HEK293 (cell line): Measurements from ENCODE around the gene SHISA5.

Source experiments
- OVOL3 ChIP-seq: fragments of 450-650 bp; formaldehyde crosslinking; IDR thresholded peaks from 2 replicates; pipeline ENCODE4 v1.5.1; 2016; ENCODE audit warnings: missing biosample characterization, missing genetic modification characterization
- ZBTB1 ChIP-seq: fragments of 450-650 bp; formaldehyde crosslinking; IDR thresholded peaks from 2 replicates; pipeline ENCODE4 v1.5.1; 2016; ENCODE audit warnings: missing biosample characterization, missing genetic modification characterization
- ZBTB21 ChIP-seq: fragments of 450-650 bp; formaldehyde crosslinking; IDR thresholded peaks from 2 replicates; pipeline ENCODE4 v1.5.1; 2017; ENCODE audit warnings: missing biosample characterization, missing genetic modification characterization
- ZFP41 ChIP-seq: fragments of 450-650 bp; formaldehyde crosslinking; IDR thresholded peaks from 2 replicates; pipeline ENCODE4 v1.5.1; 2016; ENCODE audit warnings: missing biosample characterization, missing genetic modification characterization, borderline replicate concordance
- ZNF169 ChIP-seq: fragments of 450-650 bp; formaldehyde crosslinking; IDR thresholded peaks from 2 replicates; pipeline ENCODE4 v1.5.1; 2016; ENCODE audit warnings: missing biosample characterization, missing genetic modification characterization
- ZNF274 ChIP-seq, 2 experiments: fragments of 200-500 bp in 1 of 2; fragments of 450-650 bp in 1 of 2; sonication (Bioruptor generic) in 1 of 2; formaldehyde crosslinking in 1 of 2; IDR thresholded peaks; 2 replicates each; pipeline versions ENCODE4 v1.5.1 to v1.6.1; 2014 to 2016; ENCODE audit warnings: borderline replicate concordance in 1 of 2, inconsistent platforms in 1 of 2, low read length in 1 of 2, missing biosample characterization in 1 of 2, missing genetic modification characterization in 1 of 2
- ZNF792 ChIP-seq: fragments of 450-650 bp; formaldehyde crosslinking; IDR thresholded peaks from 2 replicates; pipeline ENCODE4 v1.5.1; 2016; ENCODE audit warnings: missing biosample characterization, missing genetic modification characterization
- TF ChIP-seq, protein P1 (sequence below): fragments of 450-650 bp; formaldehyde crosslinking; IDR thresholded peaks from 2 replicates; pipeline ENCODE4 v1.5.1; 2016; ENCODE audit warnings: missing biosample characterization, missing genetic modification characterization
- TF ChIP-seq, protein P2 (sequence below): sonication (generic); formaldehyde crosslinking; IDR thresholded peaks from 2 replicates; pipeline ENCODE4 v1.8.1; 2022; ENCODE audit warnings: mild to moderate bottlenecking, moderate library complexity, missing genetic modification reagents

DNA sequence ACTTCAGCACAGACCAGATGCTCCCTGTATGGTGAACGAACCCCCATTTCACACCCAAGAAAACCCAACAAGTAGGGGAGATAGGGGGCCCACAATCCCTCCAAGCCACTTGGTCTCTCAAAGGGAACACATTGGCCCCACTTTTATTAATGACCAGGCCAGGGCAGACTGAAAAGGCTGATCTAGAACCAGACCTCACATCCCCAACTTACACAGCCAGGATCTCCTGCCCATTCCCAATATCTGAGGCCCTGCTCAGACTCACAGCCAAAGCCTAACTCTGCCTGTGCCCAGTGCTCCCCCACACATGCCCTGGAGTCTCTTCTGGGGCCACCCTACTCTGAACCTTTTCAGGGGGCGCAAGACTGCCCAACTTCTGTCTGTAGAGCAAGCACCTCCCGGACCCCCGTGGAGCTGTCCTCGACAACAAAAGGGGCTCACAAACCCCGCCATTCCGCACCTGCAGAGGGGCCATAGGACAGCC lies 75.8 kb downstream of the SHISA5 start:
- TF ChIP-seq ZNF274 (IDR thresholded peaks at IDR 0.05; ENCODE audit: low read length) (no peak), ZNF274 (tag by site-specific recombination; IDR thresholded peaks at IDR 0.05; ENCODE audit: borderline replicate concordance) (no peak), ZNF792 (tag by site-specific recombination) (no peak), ZNF169 (tag by site-specific recombination) (no peak), ZFP41 (tag by site-specific recombination) (no peak), ZBTB1 (tag by site-specific recombination) (no peak), OVOL3 (tag by site-specific recombination) (no peak), ZBTB21 (tag by site-specific recombination) (no peak)
- TF ChIP-seq, protein P1, sequence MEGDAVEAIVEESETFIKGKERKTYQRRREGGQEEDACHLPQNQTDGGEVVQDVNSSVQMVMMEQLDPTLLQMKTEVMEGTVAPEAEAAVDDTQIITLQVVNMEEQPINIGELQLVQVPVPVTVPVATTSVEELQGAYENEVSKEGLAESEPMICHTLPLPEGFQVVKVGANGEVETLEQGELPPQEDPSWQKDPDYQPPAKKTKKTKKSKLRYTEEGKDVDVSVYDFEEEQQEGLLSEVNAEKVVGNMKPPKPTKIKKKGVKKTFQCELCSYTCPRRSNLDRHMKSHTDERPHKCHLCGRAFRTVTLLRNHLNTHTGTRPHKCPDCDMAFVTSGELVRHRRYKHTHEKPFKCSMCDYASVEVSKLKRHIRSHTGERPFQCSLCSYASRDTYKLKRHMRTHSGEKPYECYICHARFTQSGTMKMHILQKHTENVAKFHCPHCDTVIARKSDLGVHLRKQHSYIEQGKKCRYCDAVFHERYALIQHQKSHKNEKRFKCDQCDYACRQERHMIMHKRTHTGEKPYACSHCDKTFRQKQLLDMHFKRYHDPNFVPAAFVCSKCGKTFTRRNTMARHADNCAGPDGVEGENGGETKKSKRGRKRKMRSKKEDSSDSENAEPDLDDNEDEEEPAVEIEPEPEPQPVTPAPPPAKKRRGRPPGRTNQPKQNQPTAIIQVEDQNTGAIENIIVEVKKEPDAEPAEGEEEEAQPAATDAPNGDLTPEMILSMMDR (tag by site-specific recombination), result no peak
- TF ChIP-seq, protein P2, sequence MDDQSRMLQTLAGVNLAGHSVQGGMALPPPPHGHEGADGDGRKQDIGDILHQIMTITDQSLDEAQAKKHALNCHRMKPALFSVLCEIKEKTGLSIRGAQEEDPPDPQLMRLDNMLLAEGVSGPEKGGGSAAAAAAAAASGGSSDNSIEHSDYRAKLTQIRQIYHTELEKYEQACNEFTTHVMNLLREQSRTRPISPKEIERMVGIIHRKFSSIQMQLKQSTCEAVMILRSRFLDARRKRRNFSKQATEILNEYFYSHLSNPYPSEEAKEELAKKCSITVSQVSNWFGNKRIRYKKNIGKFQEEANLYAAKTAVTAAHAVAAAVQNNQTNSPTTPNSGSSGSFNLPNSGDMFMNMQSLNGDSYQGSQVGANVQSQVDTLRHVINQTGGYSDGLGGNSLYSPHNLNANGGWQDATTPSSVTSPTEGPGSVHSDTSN (CRISPR knock-in tag), result no peak
